Globus pallidus (tissue), 1 donor: ENCODE results near the gene SYT9.
"Not testable (repeated sequence)": the region's sequence is repeated elsewhere in the genome, so short reads cannot be mapped to it uniquely, and the experiment has no call there.

Experiments
- DNase-seq: peaks from one replicate; pipeline ENCODE4 v3.0.0-alpha.2; 2015; ENCODE audit warnings: low spot score

Gene SYT9

DNA sequence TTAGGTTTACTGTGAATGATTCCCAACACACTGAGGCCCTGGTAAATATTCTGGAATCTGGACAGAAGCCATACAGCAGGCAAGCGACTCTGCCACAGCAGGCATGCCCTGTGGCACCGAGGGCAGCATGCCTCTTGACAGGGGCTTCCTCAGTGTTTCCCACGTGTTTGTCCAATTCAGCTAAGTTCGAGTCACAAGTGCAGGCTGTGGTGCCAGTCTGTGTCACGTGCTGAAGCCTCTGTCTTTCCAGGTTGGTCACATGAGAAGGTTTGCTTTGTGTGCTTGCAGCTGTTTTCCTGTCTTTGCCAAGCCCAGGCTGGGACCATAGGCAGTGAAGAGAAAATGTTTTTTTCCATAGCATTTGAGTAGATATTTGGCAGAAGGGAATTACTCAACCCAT, 259.7 kb downstream of the SYT9 start:
- peak; percentile 86 for DNase-seq

DNA sequence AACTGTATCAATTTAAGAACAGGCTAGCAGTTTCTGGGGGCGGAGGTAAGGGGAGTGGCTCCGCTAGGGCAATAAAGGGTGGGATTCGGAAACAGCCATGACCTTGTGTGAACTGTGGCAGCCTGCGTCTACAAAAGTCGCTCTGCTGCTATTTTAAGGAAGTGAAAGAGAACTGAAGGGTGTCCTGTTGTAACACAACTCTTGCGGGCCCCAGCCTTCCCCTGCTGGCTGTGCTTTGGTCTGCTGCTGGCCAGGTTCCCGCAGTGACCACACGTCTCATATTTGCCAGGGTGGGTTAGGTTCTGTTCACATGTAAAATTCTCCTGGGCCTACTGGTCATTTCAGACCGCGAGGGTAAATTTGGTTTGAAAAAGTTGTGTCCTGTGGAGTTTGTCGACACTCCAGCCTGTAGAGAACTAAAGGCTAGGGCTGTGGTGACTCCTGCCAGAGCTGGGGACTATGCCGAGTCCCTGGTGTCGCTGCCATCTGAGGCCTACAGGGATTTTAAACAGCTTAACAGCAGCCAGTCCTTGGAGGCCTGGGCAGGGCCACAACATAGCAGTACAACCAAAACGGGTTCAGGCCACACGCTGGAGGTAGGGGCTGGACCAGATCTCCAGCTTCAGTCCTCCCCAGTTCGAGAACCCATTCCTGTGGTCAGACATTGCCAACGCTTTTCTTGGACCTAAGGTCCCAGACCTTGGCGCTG, 261.0 kb downstream of the SYT9 start:
- DNase-seq, result peak; percentile 76

DNA sequence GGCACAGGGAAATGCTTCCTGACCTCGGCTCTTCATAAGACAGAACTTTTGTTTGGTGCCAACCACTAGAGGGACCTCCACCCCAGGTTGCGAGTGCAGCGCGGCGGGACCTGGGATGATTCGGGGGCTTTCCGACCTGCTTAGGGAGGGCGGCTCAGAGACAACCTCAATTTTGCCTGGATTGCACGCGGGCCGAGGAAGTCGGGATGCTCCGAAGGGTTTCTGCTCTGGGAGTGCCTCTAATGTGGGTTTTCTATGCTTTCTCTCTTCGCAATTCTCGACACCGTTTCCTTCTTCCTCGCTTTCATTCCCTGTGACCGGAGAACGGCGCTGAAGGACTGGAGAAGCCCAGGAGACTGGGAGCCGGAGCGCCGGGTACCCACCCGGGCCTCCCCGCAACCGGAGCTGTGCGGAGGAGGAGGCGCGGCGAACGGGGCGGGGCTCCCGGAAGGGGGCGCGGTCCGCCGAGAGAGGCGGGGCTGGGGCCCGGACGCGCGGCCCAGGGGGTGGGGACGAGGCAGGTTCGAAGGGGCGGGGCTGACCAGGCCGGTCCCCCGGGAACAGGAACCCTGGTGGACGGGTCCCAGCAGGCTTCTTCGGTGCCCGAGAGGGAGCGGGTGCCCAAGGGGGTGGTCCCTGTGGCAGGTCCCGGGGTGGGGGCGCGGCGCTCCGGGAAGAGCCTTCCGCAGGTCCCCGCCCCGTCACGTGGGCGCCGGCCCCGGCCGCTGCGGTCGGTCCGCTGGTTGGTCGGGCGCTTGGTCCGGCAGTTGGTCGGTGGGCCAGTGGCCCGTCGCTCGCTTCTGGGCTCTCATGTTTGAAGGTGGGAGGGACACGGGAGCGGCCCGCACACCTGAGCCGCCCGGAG, 261.8 kb downstream of the SYT9 start, which contains the start of gene PPFIBP2:
PPFIBP2 (plus strand) TSS at position 766 of the 865 bp plus-strand sequence. CDS start 35,477 bp downstream, outside the sequence.
- peak; percentile 90 for DNase-seq

DNA sequence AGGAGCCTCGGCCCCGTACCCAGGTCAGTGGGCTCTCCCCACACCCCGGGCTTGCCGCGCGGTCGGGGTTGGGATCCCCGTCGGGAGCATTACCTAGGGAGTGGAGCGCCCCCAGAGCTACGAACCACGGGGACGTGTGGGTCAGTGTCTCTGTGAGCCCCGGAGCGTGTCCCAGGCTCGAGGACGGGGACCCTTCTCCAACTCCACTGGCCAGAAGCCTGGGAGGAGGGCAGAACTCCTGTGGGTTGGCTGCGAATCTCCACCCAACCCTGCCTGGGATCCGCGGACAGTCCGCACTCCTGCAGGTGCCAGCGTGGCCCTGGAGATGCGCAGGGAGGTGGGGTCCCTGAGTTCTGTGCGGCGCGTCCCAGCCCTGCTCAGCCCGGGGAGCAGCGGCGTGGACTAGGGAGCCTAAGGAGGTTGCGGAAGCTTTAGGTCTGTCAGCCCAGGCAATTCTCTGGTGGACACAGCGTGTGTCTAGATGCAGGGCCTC, 262.4 kb downstream of the SYT9 start:
- peak; percentile 49 for DNase-seq

DNA sequence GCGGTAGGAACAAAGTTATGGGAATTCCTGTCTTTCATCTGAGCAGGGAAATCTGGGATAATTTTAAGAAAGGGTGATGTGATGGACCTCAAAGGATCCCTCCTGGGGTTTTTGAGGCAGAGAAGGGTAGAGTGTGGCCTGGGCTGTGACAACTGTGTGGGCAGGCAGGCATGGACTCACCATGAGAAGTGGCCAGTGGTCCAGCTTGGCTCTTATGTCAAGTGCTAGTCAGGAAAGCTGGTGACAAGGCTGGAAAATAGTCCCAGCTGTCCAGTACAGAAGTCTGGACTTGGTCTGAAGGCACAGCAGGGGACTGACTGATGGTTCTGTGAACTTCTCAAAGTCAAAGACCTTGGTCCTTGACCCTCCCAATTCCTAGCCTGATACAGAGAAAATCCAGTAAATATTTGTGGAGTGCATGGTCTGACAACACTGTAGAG, 263.8 kb downstream of the SYT9 start:
- DNase-seq, result peak; percentile 35

DNA sequence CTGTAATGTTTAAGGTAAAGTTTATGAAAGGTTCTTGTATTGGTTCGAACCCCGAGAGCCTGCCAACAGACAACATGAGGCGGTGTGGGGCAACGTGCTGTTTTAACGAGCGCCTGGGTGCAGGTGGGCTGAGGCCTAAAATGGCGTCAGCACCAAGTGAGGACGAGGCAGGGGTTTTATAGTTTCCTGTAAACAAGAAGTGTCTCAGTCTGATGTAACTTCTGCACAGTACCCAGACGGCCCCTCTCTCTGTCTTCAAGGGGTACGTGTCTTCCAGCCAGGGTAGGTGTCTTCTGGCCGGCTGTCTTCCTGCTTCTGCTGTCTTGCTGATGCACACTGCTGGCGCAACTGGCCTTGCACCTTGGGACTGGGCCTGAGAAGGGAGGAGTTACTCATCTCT, 264.8 kb downstream of the SYT9 start:
- no peak for DNase-seq

DNA sequence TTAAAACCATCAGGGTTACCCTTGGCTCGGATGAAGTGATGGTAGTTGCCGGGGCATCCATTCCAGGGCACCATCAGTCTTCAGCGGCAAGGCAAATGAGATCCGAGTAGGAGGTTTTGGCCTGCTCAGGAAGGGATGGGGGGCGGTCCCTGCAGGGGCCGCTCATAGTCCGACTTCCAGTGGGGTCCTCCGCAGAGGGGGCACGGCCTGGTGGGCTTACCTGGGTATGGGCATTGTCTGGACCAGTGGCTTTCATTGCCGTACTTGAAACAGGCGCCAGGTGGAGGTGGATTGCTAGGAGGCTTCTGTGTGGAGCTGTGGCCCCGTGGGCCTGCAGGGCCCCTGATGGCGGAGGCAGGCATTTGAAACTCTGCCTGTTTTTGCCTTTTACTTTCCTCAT, 266.0 kb downstream of the SYT9 start:
- not testable (repeated sequence) for DNase-seq
